Endometrial microvascular endothelial cells (primary cell): Measurements from ENCODE around the gene EXOC8. TPM values are rescaled to one million over a fixed set of nuclear protein-coding genes. Genes with fewer than 3 reads are reported as not detected.

Experiments used
- in situ Hi-C: cut with HindIII; loops from 2 replicates; pipeline ENCODE4 v1.10.0; 2017; ENCODE audit warnings: low sequenced_read_pairs, low pct_unique_long_range_greater_than_20kb; ENCODE audit errors: inconsistent ontology term
- total RNA-seq: library from RNA; depleted of rRNA; stranded (reverse); fragments of >200 nt; gene quantifications from one replicate; pipeline ENCODE4 v1.2.3, GENCODE V29; 2015; ENCODE audit errors: inconsistent ontology term

Gene EXOC8
- 14.3 TPM for total RNA-seq

GRCh38 chr1:231337472-231338269 is at the start of gene EXOC8:
EXOC8 (minus strand) TSS chr1:231337852; CDS start chr1:231337745, 107 bp downstream.
- in situ Hi-C loops = no loop called here

GRCh38 chr1:231386466-231386865 is 48.8 kb upstream of the EXOC8 start:
- in situ Hi-C loops = no loop called here

GRCh38 chr1:231385416-231385748 is 47.7 kb upstream of the EXOC8 start:
- in situ Hi-C loops = no loop called here

GRCh38 chr1:231384696-231385415 is 47.2 kb upstream of the EXOC8 start:
- in situ Hi-C loops = no loop called here

- in situ Hi-C loops = no loop called here
Observed at GRCh38 chr1:231383159-231383860, 45.7 kb upstream of the EXOC8 start.

GRCh38 chr1:231382426-231382825 is 44.8 kb upstream of the EXOC8 start:
- in situ Hi-C loops = no loop called here

- in situ Hi-C loops = no loop called here
Observed at GRCh38 chr1:231381729-231382128, 44.1 kb upstream of the EXOC8 start.

GRCh38 chr1:231376875-231377549 is 39.4 kb upstream of the EXOC8 start:
- in situ Hi-C loops = no loop called here

GRCh38 chr1:231376101-231376500 is 38.4 kb upstream of the EXOC8 start:
- in situ Hi-C loops = no loop called here

- in situ Hi-C loops = no loop called here
Observed at GRCh38 chr1:231374394-231374793, 36.7 kb upstream of the EXOC8 start.

- in situ Hi-C loops = no loop called here
Observed at GRCh38 chr1:231372501-231372900, 34.8 kb upstream of the EXOC8 start.

- in situ Hi-C loops = no loop called here
Observed at GRCh38 chr1:231369282-231369681, 31.6 kb upstream of the EXOC8 start.

GRCh38 chr1:231364192-231364591 is 26.5 kb upstream of the EXOC8 start:
- in situ Hi-C loops = no loop called here

GRCh38 chr1:231363624-231364023 is 26.0 kb upstream of the EXOC8 start:
- in situ Hi-C loops = no loop called here

GRCh38 chr1:231362325-231362724 is 24.7 kb upstream of the EXOC8 start:
- in situ Hi-C loops = no loop called here

GRCh38 chr1:231359113-231359512 is 21.5 kb upstream of the EXOC8 start:
- in situ Hi-C loops = no loop called here

- in situ Hi-C loops = no loop called here
Observed at GRCh38 chr1:231357831-231358354, 20.2 kb upstream of the EXOC8 start.

GRCh38 chr1:231357187-231357772 is 19.6 kb upstream of the EXOC8 start:
- in situ Hi-C loops = no loop called here

- in situ Hi-C loops = no loop called here
Observed at GRCh38 chr1:231355171-231355570, 17.5 kb upstream of the EXOC8 start.
